HG03066 (cell line): Measurements from ENCODE around the gene TMEM255A.
"Not testable (repeated sequence)": the region's sequence is repeated elsewhere in the genome, so short reads cannot be mapped to it uniquely, and the experiment has no call there.

Source experiments
- ATAC-seq: cut with Tn5 transposase; IDR thresholded peaks from one replicate; pipeline ENCODE4 v1.9.1; 2021; ENCODE audit warnings: low read depth; ENCODE audit not compliant: unreplicated experiment

The TMEM255A gene

GRCh38 chrX:120310861-120311726, at the start of gene TMEM255A:
TSS of gene TMEM255A (minus strand) at chrX:120311461. CDS start at chrX:120311309, 152 bp downstream.
- ATAC-seq = no peak

DNA sequence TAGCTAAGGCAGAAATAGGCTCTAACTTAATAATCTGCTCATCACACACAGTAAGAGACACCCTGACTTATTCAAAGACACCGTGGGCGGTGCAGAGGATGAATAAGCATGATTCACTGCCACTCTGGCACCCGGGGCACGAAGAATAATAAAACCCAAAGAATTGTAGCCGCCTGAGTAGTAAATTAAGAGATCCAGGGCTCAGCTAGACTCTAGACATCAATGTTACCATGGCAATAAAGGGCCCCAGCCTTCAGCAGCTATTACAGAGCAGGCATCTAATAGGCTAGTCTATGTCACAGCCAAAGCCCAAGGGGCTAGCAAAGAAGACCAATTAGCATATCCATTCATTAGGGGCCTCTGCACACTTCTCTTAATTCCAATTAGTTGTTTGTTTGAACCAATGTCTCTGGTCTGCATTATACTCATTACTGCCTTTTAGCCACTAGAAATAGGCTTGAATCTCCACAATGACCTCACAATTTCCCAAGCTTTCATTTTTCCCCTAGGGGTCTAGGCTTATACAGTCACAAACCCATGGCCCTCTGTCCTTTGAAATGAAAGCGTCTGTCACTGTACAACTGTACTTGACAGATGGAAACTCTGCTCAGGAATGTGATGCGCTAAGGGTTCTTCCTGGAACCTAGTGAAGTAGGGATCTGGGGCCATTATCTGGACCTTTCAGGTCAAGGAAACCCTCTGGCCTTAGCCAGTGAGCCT, 47.6 kb upstream of the TMEM255A start:
- no peak for ATAC-seq

DNA sequence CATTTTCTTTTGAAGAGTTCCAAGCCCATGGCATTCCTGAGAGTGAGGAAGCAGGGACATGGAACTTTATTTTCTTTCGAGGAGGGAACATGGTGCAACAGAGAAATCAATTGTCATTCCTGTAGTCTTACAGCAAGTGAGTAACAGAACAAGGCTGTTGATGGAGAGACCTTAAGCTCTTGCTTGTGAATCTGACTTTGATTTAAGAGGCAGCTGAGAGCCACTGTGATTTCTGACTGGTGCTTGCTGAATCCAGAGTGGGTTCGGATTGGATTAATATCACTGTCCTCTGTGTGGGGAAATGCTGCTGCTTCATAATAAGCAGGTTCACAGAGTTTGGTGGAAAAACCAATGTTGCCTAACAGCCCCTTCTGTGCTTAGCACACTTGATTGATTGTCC, 45.9 kb upstream of the TMEM255A start:
- ATAC-seq = no peak

- ATAC-seq = no peak
Measured at GRCh38 chrX:120356084-120356483, 44.8 kb upstream of the TMEM255A start.

DNA sequence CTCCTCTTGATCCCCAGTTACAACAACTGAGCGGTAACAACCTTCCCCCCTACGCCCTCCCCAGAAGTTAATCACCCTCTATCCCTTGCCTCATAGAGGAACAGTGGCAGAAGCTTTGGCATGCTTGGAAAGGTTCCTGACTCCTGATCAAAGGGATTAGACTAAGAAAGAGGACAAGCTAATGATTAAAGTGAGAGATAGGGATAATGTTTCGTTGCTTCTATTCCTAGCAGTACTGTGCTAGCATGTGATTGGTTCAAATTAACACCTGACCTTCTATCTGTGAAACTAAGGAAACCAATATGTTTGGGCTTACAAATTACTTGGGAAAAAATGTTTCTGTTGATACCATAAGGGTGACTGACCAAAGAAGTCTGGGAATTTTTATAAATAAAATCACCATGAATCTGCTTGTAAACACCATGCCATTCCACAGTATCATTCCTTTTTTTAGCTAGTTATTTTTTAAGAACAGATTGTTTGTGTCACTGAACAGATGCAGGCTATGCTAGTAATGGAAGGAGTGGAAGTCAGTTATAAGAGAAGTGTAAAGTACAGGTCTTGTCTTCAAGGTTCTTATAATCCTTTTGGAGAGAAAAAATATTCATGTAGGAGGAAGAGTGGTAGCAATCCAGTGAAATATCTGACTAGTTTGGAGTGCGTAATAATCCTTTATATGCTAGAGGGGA, 39.3 kb upstream of the TMEM255A start:
- no peak for ATAC-seq

DNA sequence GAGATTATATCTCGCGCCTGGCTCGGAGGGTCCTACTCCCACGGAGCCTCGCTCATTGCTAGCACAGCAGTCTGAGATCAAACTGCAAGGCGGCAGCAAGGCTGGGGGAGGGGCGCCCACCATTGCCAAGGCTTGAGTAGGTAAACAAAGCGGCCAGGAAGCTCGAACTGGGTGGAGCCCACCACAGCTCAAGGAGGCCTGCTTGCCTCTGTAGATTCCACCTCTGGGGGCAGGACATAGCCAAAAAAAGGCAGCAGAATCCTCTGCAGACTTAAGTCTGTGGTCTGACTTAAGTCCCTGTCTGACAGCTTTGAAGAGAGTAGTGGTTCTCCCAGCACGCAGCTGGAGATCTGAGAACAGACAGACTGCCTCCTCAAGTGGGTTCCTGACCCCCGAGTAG, 33.3 kb upstream of the TMEM255A start:
- not testable (repeated sequence) for ATAC-seq

DNA sequence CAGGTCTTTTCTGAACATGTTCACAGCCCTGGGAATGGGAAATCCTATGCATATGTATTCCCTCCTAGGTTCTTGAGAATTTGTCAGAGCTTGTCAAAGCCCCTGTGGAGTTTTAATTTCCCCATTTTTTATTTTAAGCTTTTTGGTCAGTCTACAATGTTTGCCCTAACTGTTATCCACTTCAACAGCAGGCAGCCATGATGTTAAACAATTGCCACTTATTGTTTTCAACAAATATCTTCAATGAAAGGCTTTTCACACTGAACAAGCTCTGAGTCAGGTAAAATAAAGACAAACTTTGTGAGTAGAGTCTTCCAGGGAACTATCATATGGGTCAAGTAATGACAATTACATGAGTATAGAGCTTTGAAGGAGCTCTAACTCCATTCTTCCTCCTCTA, 25.6 kb upstream of the TMEM255A start:
- no peak for ATAC-seq

DNA sequence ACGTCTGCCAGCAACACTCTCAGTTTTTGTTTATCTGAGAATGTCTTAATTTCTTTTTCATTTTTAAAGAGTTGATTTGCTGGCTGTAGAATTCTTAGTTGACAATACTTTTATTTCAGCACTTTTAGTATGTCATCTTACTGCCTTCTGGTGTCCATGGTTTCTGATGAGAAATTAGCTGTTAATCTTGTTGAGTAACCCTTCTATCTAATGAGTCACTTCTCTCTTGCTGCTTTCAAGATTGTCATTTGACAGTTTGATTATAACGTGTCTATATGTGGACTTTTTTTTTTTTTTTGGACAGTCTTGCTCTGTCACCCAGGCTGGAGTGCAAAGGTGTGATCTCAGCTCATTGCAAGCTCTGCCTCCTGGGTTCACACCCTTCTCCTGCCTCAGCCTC, 24.0 kb upstream of the TMEM255A start:
- no peak for ATAC-seq

DNA sequence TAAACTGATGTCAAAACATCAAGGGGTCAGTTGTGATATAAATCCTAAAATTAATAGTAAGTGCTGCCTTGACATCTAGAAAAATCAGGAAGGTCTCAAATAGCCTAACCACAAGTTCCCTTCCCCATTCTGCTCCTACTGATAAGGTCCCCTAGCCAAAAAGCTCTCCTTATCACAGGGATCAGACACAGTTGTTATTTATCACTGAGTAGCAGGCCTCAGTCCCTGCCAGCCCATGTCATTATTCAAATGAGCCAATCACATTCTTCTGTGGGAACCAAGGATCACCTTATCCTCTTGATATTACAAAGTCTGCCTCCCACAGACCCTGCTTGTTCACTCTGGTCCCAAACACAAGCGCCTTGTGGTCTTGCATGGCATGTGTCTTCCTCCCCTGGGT, 23.3 kb upstream of the TMEM255A start:
- ATAC-seq = no peak

- ATAC-seq = no peak
Measured at GRCh38 chrX:120334151-120334550, 22.9 kb upstream of the TMEM255A start.

- ATAC-seq = no peak
Measured at GRCh38 chrX:120332394-120332793, 21.1 kb upstream of the TMEM255A start.

DNA sequence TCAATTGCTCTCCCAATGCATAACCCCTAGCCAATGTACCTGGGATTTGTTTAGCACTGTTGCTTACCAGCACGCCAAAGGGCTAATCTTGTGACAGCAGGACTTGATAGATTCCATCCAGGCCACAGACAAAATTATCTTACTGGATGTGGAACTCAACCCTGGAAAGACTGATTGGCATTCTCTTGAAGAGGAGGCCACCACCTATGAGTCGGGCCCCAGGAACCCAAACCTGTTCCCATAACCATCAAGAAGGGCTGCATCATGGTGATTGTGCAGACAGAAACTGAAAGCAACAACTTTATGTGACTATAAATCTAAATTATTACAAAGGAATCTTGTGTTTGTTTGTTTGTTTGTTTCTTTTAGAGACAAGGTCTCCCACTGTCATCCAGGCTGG, 19.9 kb upstream of the TMEM255A start:
- no peak for ATAC-seq

DNA sequence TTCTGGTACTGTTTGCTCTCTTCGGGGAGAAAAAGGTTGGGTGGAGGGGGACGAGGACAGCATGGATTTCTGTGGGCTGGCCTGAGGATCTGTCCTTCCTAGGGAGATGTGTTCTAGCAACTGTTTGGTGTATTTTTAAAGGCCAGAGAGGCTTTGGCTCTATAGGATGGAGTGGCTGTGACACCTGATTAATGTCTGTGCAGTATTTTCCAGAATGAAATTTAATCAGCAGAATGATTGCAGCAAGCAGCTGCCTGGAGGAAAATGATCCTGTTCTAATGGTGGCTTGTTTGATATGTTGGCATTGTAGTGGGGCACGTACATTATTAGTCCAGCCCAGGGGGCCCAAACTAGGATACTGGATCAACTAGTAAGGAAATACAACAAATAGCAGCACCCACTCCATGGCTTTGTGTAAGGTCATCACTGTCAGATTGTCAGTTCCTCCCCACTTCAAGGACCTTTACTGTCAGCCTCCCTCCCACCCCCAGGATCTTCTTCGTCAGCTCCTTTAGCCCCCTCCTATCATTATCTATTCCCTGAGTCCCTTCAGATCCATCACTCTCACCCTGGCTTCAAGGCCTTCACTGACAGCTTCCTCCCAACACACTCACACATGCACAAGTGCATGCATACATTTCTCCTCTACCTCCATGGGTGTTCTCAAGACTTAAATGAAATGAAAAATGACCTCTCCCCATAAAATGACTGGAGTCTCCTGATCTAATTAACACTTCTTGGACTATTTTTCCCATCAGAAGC, 10.4 kb upstream of the TMEM255A start:
- no peak for ATAC-seq

GRCh38 chrX:120318411-120318810, 7.2 kb upstream of the TMEM255A start:
- no peak for ATAC-seq

GRCh38 chrX:120316587-120317283, 5.5 kb upstream of the TMEM255A start:
- no peak for ATAC-seq

GRCh38 chrX:120315776-120316175, 4.5 kb upstream of the TMEM255A start:
- no peak for ATAC-seq

- no peak for ATAC-seq
Measured at GRCh38 chrX:120311727-120312063, 434 bp upstream of the TMEM255A start.

DNA sequence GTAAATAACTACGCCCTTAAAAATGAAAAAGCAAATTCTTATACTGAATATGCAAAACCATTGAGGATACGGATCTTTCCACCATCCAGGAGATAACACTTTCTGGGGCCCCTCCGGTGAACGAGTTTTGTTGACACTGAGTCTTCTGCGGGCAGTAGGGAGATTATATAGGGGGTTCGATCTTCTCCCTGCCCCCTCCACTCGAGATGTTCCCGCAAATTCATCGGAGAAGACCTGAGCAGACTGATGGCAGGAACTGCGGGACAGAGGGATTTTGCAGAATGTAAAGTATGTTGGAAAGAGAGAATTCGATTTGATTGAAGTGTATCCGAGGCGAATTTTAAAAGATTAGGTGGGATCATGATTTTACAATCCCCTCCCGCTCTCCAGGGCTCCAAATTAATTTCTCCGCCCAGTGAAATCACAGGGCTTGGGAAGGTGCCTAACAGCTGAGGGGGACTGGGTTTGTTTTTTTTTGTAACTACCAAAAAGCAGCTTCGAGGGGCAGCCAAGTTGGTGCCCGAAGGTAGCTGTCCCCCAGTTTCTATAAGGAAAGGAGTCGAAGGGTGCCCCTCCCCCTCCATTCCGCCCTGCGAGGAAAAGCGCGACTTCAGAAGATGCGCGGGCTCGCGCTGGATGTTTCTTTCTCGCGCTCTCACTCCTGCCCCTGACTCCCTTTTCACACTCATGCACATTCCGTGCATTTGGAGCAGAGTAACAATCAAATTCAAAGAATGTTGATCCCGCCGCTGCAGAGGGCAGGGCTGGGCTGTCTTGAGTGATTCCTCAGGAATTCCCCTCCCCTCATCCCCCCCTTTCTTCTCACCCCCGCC, 1.2 kb downstream of the TMEM255A start:
- no peak for ATAC-seq
